NB4 (cell line): Measurements from ENCODE around the gene TMPRSS7.

Experiments used
- POLR2A ChIP-seq: IDR thresholded peaks from 2 replicates; pipeline ENCODE4 v1.6.1; 2011; ENCODE audit warnings: mild to moderate bottlenecking; ENCODE audit not compliant: insufficient read length; ENCODE audit errors: extremely low read depth
- TF ChIP-seq, protein P1 (sequence below): IDR thresholded peaks from one replicate; pipeline ENCODE4 v1.5.1; 2012; ENCODE audit warnings: low read depth, low read length

DNA sequence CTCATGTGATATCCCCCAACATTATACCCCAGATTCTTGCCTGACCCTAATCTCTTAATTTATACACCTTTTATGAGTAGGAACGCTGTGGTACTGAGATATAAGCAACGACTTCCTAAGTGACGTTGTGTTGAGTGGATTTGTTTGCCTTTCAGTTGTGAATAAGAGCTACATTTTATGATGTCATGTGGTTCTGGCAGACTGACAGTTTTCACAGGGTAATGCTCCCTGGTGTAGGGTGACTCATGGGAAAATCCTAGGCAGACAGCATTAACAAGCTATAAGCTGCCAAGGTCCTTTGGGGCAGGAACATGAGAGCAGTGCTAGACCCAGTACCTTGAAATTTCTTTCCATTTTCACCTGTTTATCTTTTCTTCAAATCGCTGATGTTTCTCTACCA lies 62.8 kb downstream of the TMPRSS7 start:
- TF ChIP-seq, protein P1, sequence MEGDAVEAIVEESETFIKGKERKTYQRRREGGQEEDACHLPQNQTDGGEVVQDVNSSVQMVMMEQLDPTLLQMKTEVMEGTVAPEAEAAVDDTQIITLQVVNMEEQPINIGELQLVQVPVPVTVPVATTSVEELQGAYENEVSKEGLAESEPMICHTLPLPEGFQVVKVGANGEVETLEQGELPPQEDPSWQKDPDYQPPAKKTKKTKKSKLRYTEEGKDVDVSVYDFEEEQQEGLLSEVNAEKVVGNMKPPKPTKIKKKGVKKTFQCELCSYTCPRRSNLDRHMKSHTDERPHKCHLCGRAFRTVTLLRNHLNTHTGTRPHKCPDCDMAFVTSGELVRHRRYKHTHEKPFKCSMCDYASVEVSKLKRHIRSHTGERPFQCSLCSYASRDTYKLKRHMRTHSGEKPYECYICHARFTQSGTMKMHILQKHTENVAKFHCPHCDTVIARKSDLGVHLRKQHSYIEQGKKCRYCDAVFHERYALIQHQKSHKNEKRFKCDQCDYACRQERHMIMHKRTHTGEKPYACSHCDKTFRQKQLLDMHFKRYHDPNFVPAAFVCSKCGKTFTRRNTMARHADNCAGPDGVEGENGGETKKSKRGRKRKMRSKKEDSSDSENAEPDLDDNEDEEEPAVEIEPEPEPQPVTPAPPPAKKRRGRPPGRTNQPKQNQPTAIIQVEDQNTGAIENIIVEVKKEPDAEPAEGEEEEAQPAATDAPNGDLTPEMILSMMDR = no peak
- no peak for TF ChIP-seq POLR2A
